GM12878 (cell line): ENCODE measurements around the gene MBNL3. TPM values are rescaled to one million over a fixed set of nuclear protein-coding genes. Genes with fewer than 3 reads are reported as not detected.
A peak's percentile ranks its signal among the peaks of the same experiment; 100 is the strongest.

Experiments used
- ATAC-seq: fragments of 200-7000 bp; cut with Tn5 transposase; 3 replicates; pipeline ENCODE4 v1.9.1; 2020; ENCODE audit warnings: mild to moderate bottlenecking, moderate library complexity
- BruUV-seq: library from RNA; stranded (reverse); fragments of 400-500 nt; replicated peaks from 2 replicates; lab custom pipeline; 2021; lab: Mats Ljungman, UMichigan
- CTCF ChIA-PET: fragments of 300-600 bp; sonication (Branson Sonifier 250); formaldehyde crosslinking; extraction: SDS; loops from one replicate; lab custom pipeline; 2021; ENCODE audit warnings: inconsistent platforms; lab: Yijun Ruan, JAX
- POLR2A ChIA-PET: fragments of 350-600 bp; formaldehyde crosslinking; extraction: SDS; loops from one replicate; lab custom pipeline; 2021; ENCODE audit warnings: inconsistent platforms; lab: Charles Lee
- RAD21 ChIA-PET: fragments of 300-600 bp; sonication (Branson Sonifier 250); formaldehyde crosslinking; loops from one replicate; lab custom pipeline; 2023; ENCODE audit warnings: antibody characterized with exemption; ENCODE audit not compliant: unreplicated experiment; lab: Charles Lee
- SMC1A ChIA-PET: fragments of 300-600 bp; sonication (Branson Sonifier 250); formaldehyde crosslinking; loops from one replicate; lab custom pipeline; 2023; ENCODE audit not compliant: unreplicated experiment, uncharacterized antibody; lab: Charles Lee
- DNase-seq: peaks from one replicate; pipeline ENCODE4 v3.0.0-alpha.2; 2011; ENCODE audit warnings: low read depth, low spot score
- FAIRE-seq: peaks from 3 replicates; lab custom pipeline; 2011; peaks lifted over from hg19 to GRCh38; lab: Jason Lieb, UNC
- H2AFZ ChIP-seq: 2 replicates; pipeline ENCODE4 v1.6.0; 2011; ENCODE audit warnings: low read depth, low read length, control low read depth; ENCODE audit not compliant: control insufficient read depth
- H3K27ac ChIP-seq: 2 replicates; pipeline ENCODE4 v1.5.1; 2011; ENCODE audit warnings: control low read depth; ENCODE audit not compliant: control insufficient read depth, insufficient read depth
- H3K27me3 ChIP-seq, 2 experiments: replicated peaks in 1 of 2; 2 replicates each; pipeline versions ENCODE4 v1.6.0 to v1.6.1; 2011; ENCODE audit warnings: low read length in 1 of 2; ENCODE audit not compliant: control insufficient read depth in 2 of 2, insufficient read depth in 2 of 2
- H3K36me3 ChIP-seq, 2 experiments: 2 replicates each; pipeline ENCODE4 v1.5.1; 2011; ENCODE audit warnings: low read length in 1 of 2; ENCODE audit not compliant: control insufficient read depth in 2 of 2, insufficient read depth in 2 of 2
- H3K4me1 ChIP-seq: 2 replicates; pipeline ENCODE4 v1.6.1; 2011; ENCODE audit warnings: mild to moderate bottlenecking, low read length, moderate library complexity, mixed read lengths; ENCODE audit not compliant: control insufficient read depth, insufficient read depth
- H3K4me2 ChIP-seq: 2 replicates; pipeline ENCODE4 v1.6.0; 2011; ENCODE audit warnings: control low read depth; ENCODE audit not compliant: control insufficient read depth, insufficient read depth
- H3K4me3 ChIP-seq: fragments of 200-600 bp; sonication (generic); 2 replicates; pipeline ENCODE4 v1.5.1; 2016
- H3K79me2 ChIP-seq: 2 replicates; pipeline ENCODE4 v1.6.0; 2011; ENCODE audit warnings: low read length; ENCODE audit not compliant: control insufficient read depth, insufficient read depth
- H3K9ac ChIP-seq: 2 replicates; pipeline ENCODE4 v1.8.0; 2011; ENCODE audit warnings: low read length, control low read depth, mixed read lengths; ENCODE audit not compliant: control insufficient read depth, insufficient read depth
- H3K9me3 ChIP-seq: replicated peaks from 3 replicates; pipeline ENCODE4 v1.5.1; 2011; ENCODE audit warnings: mild to moderate bottlenecking, low read length; ENCODE audit not compliant: control insufficient read depth, insufficient read depth
- H4K20me1 ChIP-seq: 2 replicates; pipeline ENCODE4 v1.6.0; 2011; ENCODE audit not compliant: control insufficient read depth, insufficient read depth
- CREM ChIP-seq: IDR thresholded peaks from 2 replicates; pipeline ENCODE4 v1.6.1; 2014; ENCODE audit warnings: antibody characterized with exemption, low read depth
- EED ChIP-seq: sonication (generic); IDR thresholded peaks from 2 replicates; pipeline ENCODE4 v1.6.1; 2016; ENCODE audit warnings: antibody characterized with exemption, low read depth
- FOXK2 ChIP-seq: fragments of 450-650 bp; IDR thresholded peaks from 2 replicates; pipeline ENCODE4 v1.6.1; 2017; ENCODE audit warnings: mild to moderate bottlenecking, moderate library complexity
- MEF2B ChIP-seq: fragments of 450-650 bp; IDR thresholded peaks from 2 replicates; pipeline ENCODE4 v1.6.1; 2018; ENCODE audit warnings: mild to moderate bottlenecking, moderate library complexity; ENCODE audit not compliant: partially characterized antibody, poor library complexity, severe bottlenecking
- NBN ChIP-seq: fragments of 450-650 bp; IDR thresholded peaks from 2 replicates; pipeline ENCODE4 v1.6.1; 2016
- NFXL1 ChIP-seq: fragments of 450-650 bp; IDR thresholded peaks from 2 replicates; pipeline ENCODE4 v1.6.1; 2017; ENCODE audit warnings: antibody characterized with exemption, mild to moderate bottlenecking, borderline replicate concordance
- POLR2AphosphoS5 ChIP-seq: IDR thresholded peaks from 2 replicates; pipeline ENCODE4 v1.6.1; 2011; ENCODE audit warnings: mild to moderate bottlenecking, low read length, inconsistent platforms
- RUNX3 ChIP-seq: IDR thresholded peaks from 2 replicates; pipeline ENCODE4 v1.6.1; 2012; ENCODE audit warnings: low read length, inconsistent platforms
- SMC3 ChIP-seq: IDR thresholded peaks from 2 replicates; pipeline ENCODE4 v1.6.1; 2011; ENCODE audit warnings: low read length, improper control_type of control experiment, borderline replicate concordance
- SPI1 ChIP-seq: IDR thresholded peaks from 2 replicates; pipeline ENCODE4 v1.6.1; 2011; ENCODE audit warnings: low read depth, mild to moderate bottlenecking, low read length, moderate library complexity, borderline replicate concordance; ENCODE audit not compliant: insufficient read depth
- SUZ12 ChIP-seq: fragments of 200-600 bp; sonication (generic); IDR thresholded peaks from one replicate; pipeline ENCODE4 v1.6.1; 2018; ENCODE audit warnings: antibody characterized with exemption, mild to moderate bottlenecking; ENCODE audit not compliant: unreplicated experiment
- ZSCAN29 ChIP-seq: fragments of 450-650 bp; IDR thresholded peaks from 2 replicates; pipeline ENCODE4 v1.6.1; 2017; ENCODE audit warnings: mild to moderate bottlenecking, moderate library complexity
- WGBS: methylation state at CpG from one replicate; pipeline ENCODE4 v1.1.6; 2016; ENCODE audit warnings: low lambda C conversion rate; ENCODE audit not compliant: insufficient replicate concordance, insufficient coverage; ENCODE audit errors: missing lambda C conversion rate; 5-methylcytosine and 5-hydroxymethylcytosine counted together
- in situ Hi-C: fragments of 300-500 bp; cut with MboI; formaldehyde crosslinking; loops from 9 replicates; pipeline ENCODE4 v1.14.3; 2018; ENCODE audit warnings: mixed read lengths
- intact Hi-C: fragments of 100-400 bp; cut with micrococcal nuclease; formaldehyde crosslinking; loops from one replicate; pipeline ENCODE4 v1.14.2; 2022; ENCODE audit not compliant: unreplicated experiment
- polyA plus RNA-seq, 11 experiments: library from polyadenylated mRNA; depleted of rRNA in 4 of 11; unstranded in 6 of 11; stranded (reverse) in 5 of 11; fragments of >200 nt; fragmentation: Nextera tagmentation in 4 of 11; fragmentation: Illumina TruSeq in 1 of 11; extraction: Ambion mirVana in 4 of 11; extraction: Trizol in 1 of 11; gene quantifications; 1 replicate in 1 of 11; 2 replicates in 10 of 11; pipeline versions ENCODE4 v1.2.1 to v1.2.3, GENCODE V29; 2011 to 2016; ENCODE audit warnings: inconsistent platforms in 2 of 11, missing spikeins in 2 of 11, low read depth in 1 of 11
- total RNA-seq, 4 experiments: library from RNA; depleted of rRNA in 3 of 4; stranded (reverse); fragments of >200 nt in 3 of 4; fragmentation: Illumina TruSeq in 1 of 4; extraction: Trizol in 1 of 4; gene quantifications; 2 replicates each; pipeline versions ENCODE4 v1.2.1 to v1.2.3, GENCODE V29; 2013 to 2021
- TF ChIP-seq, protein P1 (sequence below): fragments of 450-650 bp; IDR thresholded peaks from 2 replicates; pipeline ENCODE4 v1.6.1; 2017; ENCODE audit warnings: borderline replicate concordance
- TF ChIP-seq, protein P2 (sequence below): fragments of 450-650 bp; formaldehyde crosslinking; IDR thresholded peaks from 2 replicates; pipeline ENCODE4 v1.4.0; 2022; ENCODE audit warnings: mild to moderate bottlenecking, moderate library complexity
- TF ChIP-seq, protein P3 (sequence below): IDR thresholded peaks from 2 replicates; pipeline ENCODE4 v1.6.1; 2011; ENCODE audit warnings: low read depth, low read length, improper control_type of control experiment, borderline replicate concordance
- TF ChIP-seq, protein P4 (sequence below): fragments of 450-650 bp; IDR thresholded peaks from 2 replicates; pipeline ENCODE4 v1.6.1; 2018; ENCODE audit warnings: borderline replicate concordance, mild to moderate bottlenecking; ENCODE audit not compliant: partially characterized antibody

MBNL3 gene
- total and polyA plus RNA-seq, 10 of the 15 experiments (the other 5 are each of a cell fraction or from before 2014, with no cell fraction given), result 3.4 to 33.1 (median 12.6) TPM

DNA sequence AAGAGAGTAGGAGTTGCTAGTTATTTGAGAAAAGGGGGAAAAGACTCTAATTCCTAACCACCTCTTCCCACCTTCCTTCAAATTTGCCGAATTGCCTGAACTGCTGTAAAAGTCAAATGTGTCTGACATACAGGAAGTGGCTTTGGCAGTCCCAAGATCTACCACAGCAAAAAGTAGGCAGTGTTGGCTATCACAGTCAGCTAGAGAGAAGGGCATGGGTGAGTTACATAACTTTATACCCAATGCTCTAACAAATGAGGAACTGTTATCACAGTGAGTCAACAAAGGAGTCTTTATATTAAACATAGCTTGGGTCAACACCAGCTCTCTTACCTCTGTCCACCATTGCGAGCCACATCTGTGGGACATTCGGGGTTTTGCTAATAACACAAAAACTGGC lies 2.4 kb upstream of the MBNL3 start:
- no peak overlapping the region for H3K9ac ChIP-seq
- H4K20me1 ChIP-seq, result no peaks in the 10 kb centered on the region
- in situ Hi-C loops, result no loop called here
- WGBS, result 44% methylated on average over 3 of the region's 3 CpGs
- intact Hi-C loops, result loop anchor here (5.0 kb wide), 1 partner anchor 121 kb away; no protein-coding TSS in a partner anchor
- ChIA-PET CTCF (interaction anchor here (0.6 to 1.9 kb wide), 7 partner anchors 11 to 399 kb away, joined by 3 to 8 read pairs (median 4); partner anchors contain the start of gene RAP2C), RAD21 (interaction anchor here (1.3 to 2.7 kb wide), 4 partner anchors 10 to 272 kb away, joined by 3 to 16 read pairs (median 6); partner anchors contain the start of gene RAP2C), POLR2A (interaction anchor here (4.6 kb wide), 1 partner anchor 11 kb away, joined by 27 read pairs; no protein-coding TSS in a partner anchor), SMC1A (interaction anchor here (0.8 to 2.7 kb wide), 6 partner anchors 10 to 114 kb away, joined by 3 to 18 read pairs (median 3); no protein-coding TSS in a partner anchor)
- DNase-seq, result no peak
- H3K27me3 ChIP-seq, result no peaks in the 10 kb centered on the region
- peaks cover 15% of the 10 kb centered on the region for H3K79me2 ChIP-seq
- no peak overlapping the region; the same call in 1 of the 2 replicates for H2AFZ ChIP-seq
- H3K9me3 ChIP-seq, result no peaks in the 10 kb centered on the region
- H3K4me3 ChIP-seq, result no peak overlapping the region
- FAIRE-seq, result no peak
- H3K27ac ChIP-seq, result no peak overlapping the region
- no peaks in the 10 kb centered on the region for H3K36me3 ChIP-seq
- ATAC-seq, result peak; percentile 68
- BruUV-seq, result no TSS peak
- H3K4me2 ChIP-seq, result 0 out of 2 replicates have a peak overlapping the region, but pooled peaks have one; percentile 33
- H3K4me1 ChIP-seq, result no peaks in the 10 kb centered on the region
- TF ChIP-seq ZSCAN29, result no peak
- no peak for TF ChIP-seq CREM
- no peak for TF ChIP-seq SUZ12
- 0 out of 2 replicates have a peak, but pooled peaks have one; percentile 19 for TF ChIP-seq RUNX3
- TF ChIP-seq EED, result no peak
- no peak for TF ChIP-seq POLR2AphosphoS5
- TF ChIP-seq FOXK2, result no peak
- TF ChIP-seq, protein P1, sequence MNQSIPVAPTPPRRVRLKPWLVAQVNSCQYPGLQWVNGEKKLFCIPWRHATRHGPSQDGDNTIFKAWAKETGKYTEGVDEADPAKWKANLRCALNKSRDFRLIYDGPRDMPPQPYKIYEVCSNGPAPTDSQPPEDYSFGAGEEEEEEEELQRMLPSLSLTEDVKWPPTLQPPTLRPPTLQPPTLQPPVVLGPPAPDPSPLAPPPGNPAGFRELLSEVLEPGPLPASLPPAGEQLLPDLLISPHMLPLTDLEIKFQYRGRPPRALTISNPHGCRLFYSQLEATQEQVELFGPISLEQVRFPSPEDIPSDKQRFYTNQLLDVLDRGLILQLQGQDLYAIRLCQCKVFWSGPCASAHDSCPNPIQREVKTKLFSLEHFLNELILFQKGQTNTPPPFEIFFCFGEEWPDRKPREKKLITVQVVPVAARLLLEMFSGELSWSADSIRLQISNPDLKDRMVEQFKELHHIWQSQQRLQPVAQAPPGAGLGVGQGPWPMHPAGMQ, result no peak
- peak; percentile 76; the same call in 1 of the 2 replicates for TF ChIP-seq SPI1
- TF ChIP-seq NFXL1, result no peak
- TF ChIP-seq MEF2B, result no peak
- TF ChIP-seq, protein P2, sequence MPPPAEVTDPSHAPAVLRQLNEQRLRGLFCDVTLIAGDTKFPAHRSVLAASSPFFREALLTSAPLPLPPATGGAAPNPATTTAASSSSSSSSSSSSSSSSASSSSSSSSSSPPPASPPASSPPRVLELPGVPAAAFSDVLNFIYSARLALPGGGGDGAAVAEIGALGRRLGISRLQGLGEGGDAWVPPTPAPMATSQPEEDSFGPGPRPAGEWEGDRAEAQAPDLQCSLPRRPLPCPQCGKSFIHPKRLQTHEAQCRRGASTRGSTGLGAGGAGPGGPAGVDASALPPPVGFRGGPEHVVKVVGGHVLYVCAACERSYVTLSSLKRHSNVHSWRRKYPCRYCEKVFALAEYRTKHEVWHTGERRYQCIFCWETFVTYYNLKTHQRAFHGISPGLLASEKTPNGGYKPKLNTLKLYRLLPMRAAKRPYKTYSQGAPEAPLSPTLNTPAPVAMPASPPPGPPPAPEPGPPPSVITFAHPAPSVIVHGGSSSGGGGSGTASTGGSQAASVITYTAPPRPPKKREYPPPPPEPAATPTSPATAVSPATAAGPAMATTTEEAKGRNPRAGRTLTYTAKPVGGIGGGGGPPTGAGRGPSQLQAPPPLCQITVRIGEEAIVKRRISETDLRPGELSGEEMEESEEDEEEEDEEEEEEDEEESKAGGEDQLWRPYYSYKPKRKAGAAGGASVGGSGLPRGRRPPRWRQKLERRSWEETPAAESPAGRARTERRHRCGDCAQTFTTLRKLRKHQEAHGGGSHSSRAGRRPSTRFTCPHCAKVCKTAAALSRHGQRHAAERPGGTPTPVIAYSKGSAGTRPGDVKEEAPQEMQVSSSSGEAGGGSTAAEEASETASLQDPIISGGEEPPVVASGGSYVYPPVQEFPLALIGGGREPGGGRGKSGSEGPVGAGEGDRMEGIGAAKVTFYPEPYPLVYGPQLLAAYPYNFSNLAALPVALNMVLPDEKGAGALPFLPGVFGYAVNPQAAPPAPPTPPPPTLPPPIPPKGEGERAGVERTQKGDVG, result no peak
- TF ChIP-seq, protein P3, sequence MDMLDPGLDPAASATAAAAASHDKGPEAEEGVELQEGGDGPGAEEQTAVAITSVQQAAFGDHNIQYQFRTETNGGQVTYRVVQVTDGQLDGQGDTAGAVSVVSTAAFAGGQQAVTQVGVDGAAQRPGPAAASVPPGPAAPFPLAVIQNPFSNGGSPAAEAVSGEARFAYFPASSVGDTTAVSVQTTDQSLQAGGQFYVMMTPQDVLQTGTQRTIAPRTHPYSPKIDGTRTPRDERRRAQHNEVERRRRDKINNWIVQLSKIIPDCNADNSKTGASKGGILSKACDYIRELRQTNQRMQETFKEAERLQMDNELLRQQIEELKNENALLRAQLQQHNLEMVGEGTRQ, result no peak
- TF ChIP-seq NBN, result no peak
- TF ChIP-seq, protein P4, sequence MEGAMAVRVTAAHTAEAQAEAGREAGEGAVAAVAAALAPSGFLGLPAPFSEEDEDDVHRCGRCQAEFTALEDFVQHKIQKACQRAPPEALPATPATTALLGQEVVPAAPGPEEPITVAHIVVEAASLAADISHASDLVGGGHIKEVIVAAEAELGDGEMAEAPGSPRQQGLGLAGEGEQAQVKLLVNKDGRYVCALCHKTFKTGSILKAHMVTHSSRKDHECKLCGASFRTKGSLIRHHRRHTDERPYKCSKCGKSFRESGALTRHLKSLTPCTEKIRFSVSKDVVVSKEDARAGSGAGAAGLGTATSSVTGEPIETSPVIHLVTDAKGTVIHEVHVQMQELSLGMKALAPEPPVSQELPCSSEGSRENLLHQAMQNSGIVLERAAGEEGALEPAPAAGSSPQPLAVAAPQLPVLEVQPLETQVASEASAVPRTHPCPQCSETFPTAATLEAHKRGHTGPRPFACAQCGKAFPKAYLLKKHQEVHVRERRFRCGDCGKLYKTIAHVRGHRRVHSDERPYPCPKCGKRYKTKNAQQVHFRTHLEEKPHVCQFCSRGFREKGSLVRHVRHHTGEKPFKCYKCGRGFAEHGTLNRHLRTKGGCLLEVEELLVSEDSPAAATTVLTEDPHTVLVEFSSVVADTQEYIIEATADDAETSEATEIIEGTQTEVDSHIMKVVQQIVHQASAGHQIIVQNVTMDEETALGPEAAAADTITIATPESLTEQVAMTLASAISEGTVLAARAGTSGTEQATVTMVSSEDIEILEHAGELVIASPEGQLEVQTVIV, result no peak
- TF ChIP-seq SMC3, result 0 out of 2 replicates have a peak, but pooled peaks have one; percentile 2
